GM12878 (cell line): Measurements from ENCODE around the gene NKAIN4.

Experiments used
- MEF2A ChIP-seq: IDR thresholded peaks from 2 replicates; pipeline ENCODE4 v1.6.1; 2011; ENCODE audit warnings: low read depth, mild to moderate bottlenecking, low read length, moderate library complexity; ENCODE audit not compliant: insufficient read depth
- ZNF217 ChIP-seq: fragments of 450-650 bp; IDR thresholded peaks from 2 replicates; pipeline ENCODE4 v1.6.1; 2017; ENCODE audit warnings: antibody characterized with exemption, mild to moderate bottlenecking
- TF ChIP-seq, protein P1 (sequence below): IDR thresholded peaks from 2 replicates; pipeline ENCODE4 v1.6.1; 2012; ENCODE audit warnings: low read depth, low read length, improper control_type of control experiment
- TF ChIP-seq, protein P2 (sequence below): fragments of 450-650 bp; IDR thresholded peaks from 2 replicates; pipeline ENCODE4 v1.6.1; 2017; ENCODE audit warnings: antibody characterized with exemption, mild to moderate bottlenecking, moderate library complexity

DNA sequence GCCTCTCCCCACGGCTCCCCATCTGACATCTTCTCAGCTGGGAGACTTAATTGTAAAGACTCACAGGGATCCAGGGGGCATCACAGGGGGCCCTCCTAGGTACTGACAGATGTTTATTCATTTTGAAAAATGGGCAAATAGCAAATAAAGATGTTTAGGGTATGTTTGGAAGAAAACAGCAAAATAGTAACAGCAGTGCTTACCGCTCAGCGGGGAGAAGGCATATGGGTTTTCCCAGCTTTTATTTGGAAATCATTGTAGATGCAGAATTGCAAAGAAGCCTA is 21.3 kb downstream of the NKAIN4 start:
- TF ChIP-seq MEF2A: no peak
- TF ChIP-seq, protein P1, sequence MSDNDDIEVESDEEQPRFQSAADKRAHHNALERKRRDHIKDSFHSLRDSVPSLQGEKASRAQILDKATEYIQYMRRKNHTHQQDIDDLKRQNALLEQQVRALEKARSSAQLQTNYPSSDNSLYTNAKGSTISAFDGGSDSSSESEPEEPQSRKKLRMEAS: no peak
- no peak for TF ChIP-seq ZNF217
- TF ChIP-seq, protein P2, sequence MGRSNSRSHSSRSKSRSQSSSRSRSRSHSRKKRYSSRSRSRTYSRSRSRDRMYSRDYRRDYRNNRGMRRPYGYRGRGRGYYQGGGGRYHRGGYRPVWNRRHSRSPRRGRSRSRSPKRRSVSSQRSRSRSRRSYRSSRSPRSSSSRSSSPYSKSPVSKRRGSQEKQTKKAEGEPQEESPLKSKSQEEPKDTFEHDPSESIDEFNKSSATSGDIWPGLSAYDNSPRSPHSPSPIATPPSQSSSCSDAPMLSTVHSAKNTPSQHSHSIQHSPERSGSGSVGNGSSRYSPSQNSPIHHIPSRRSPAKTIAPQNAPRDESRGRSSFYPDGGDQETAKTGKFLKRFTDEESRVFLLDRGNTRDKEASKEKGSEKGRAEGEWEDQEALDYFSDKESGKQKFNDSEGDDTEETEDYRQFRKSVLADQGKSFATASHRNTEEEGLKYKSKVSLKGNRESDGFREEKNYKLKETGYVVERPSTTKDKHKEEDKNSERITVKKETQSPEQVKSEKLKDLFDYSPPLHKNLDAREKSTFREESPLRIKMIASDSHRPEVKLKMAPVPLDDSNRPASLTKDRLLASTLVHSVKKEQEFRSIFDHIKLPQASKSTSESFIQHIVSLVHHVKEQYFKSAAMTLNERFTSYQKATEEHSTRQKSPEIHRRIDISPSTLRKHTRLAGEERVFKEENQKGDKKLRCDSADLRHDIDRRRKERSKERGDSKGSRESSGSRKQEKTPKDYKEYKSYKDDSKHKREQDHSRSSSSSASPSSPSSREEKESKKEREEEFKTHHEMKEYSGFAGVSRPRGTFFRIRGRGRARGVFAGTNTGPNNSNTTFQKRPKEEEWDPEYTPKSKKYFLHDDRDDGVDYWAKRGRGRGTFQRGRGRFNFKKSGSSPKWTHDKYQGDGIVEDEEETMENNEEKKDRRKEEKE: no peak
